GM10266 (cell line): ENCODE measurements around the gene RFX8.

Source experiments
- DNase-seq: peaks from one replicate; pipeline ENCODE4 v3.0.0; 2012; ENCODE audit errors: extremely low spot score
- CTCF ChIP-seq: IDR thresholded peaks from 2 replicates; pipeline ENCODE4 v1.5.1; 2012; ENCODE audit warnings: mild to moderate bottlenecking, low read depth; ENCODE audit not compliant: control insufficient read depth, insufficient read depth; ENCODE audit errors: missing control alignments

RFX8 gene

GRCh38 chr2:101401906-101402305 is 73.0 kb downstream of the RFX8 start:
- TF ChIP-seq CTCF, result no peak

GRCh38 chr2:101401326-101401665 is 73.6 kb downstream of the RFX8 start:
- no peak for TF ChIP-seq CTCF
- DNase-seq, result no peak

More at GRCh38 chr2:101401906-101402305, 73.0 kb downstream of the RFX8 start:
- no peak for DNase-seq

- DNase-seq, result no peak
- no peak for TF ChIP-seq CTCF
Observed at GRCh38 chr2:101400506-101401325, 74.2 kb downstream of the RFX8 start.

- no peak for DNase-seq
- no peak for TF ChIP-seq CTCF
Observed at GRCh38 chr2:101400048-101400447, 74.9 kb downstream of the RFX8 start.

- no peak for TF ChIP-seq CTCF
- no peak for DNase-seq
Observed at GRCh38 chr2:101399021-101399799, 75.7 kb downstream of the RFX8 start.

- no peak for TF ChIP-seq CTCF
- DNase-seq, result no peak
Observed at GRCh38 chr2:101398116-101398821, 76.6 kb downstream of the RFX8 start.
